ENCODE data around the gene THRSP. TPM values are rescaled to one million over a fixed set of nuclear protein-coding genes. Genes with fewer than 3 reads are reported as not detected.
"Not testable (repeated sequence)": the region's sequence is repeated elsewhere in the genome, so short reads cannot be mapped to it uniquely, and the experiment has no call there.

THRSP gene
- total and polyA plus RNA-seq, 10 of the 15 experiments (the other 5 are each of a cell fraction or from before 2014, with no cell fraction given) = 0.18 TPM; not detected in 9

DNA sequence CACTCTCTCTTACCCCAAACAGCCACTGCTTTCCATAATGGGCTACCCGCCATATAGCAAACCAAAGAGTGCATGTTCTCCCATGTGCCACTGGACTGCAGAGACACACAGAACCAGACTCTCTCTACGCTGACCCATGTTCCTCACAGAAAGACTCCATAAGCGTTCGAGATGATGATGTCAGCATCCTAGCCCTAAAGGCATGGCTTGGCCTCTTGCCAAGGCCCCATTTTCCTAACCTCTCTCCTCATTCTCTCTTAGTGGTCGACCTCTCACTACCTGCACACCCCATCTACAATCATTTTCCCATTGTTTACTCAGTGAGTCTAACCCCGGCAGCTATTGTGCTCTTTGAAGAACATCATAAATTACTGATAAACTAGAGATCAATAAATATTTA is 11.1 kb downstream of the THRSP start (continued):
- no peak for TF ChIP-seq SREBF1 (IDR thresholded peaks at IDR 0.05; ENCODE audit: low read length)

DNA sequence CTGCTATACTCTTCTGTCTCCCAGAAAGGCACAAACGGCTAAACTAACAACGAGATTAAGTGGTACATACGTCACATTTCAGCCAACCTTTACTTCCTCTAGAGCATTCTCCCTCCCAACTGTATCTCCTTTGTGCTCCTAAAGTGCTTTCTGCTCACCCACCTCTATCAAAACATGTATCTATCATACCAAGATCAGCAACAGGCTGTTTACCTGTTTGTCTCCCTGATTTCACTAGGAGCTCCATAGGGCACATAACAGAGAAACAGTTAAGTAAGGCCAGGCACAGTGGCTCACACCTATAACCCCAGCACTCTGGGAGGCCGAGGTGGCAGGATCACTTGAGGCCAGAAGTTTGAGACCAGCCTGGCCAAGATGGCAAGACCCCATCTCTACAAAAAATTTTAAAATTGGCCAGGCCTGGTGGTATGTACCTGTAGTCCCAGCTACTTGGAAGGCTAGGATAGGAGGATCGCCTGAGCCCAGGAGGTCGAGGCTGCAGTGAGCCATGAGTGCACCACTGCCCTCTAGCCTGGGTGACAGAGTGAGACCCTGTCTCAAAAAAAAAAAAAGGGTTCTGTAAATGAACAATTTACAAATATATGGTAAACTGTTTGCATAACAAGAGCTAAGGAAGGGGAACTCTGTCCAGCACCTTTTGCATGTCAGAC is 13.2 kb downstream of the THRSP start:
- Histone ChIP-seq H3K27me3 (replicated peaks in 1 of 2; ENCODE audit: control insufficient read depth in 2 of 2, insufficient read depth in 2 of 2, low read length in 1 of 2) (no peaks in the 10 kb centered on the region), H3K36me3 (ENCODE audit: control insufficient read depth in 2 of 2, insufficient read depth in 2 of 2, low read length in 1 of 2) (peaks cover 0 to 7% of the 10 kb centered on the region in 2 experiments; a peak in 3 of 4 replicates), H4K20me1 (ENCODE audit: control insufficient read depth, insufficient read depth) (peaks cover 7% of the 10 kb centered on the region), H3K4me2 (ENCODE audit: control insufficient read depth, insufficient read depth) (peak overlapping the region; percentile 87), H3K9me3 (replicated peaks; ENCODE audit: control insufficient read depth, insufficient read depth, low read length) (no peaks in the 10 kb centered on the region), H3K4me1 (ENCODE audit: control insufficient read depth, insufficient read depth, low read length) (peaks cover 4% of the 10 kb centered on the region), H3K27ac (ENCODE audit: control insufficient read depth, insufficient read depth) (no peak overlapping the region), H3K9ac (ENCODE audit: control insufficient read depth, insufficient read depth, low read length) (no peak overlapping the region), H3K4me3 (peak overlapping the region; percentile 44; the same call in 1 of the 2 replicates), H2AFZ (ENCODE audit: control insufficient read depth, low read depth, low read length) (no peak overlapping the region), H3K79me2 (ENCODE audit: control insufficient read depth, insufficient read depth, low read length) (peaks cover 51% of the 10 kb centered on the region)
- ChIA-PET POLR2A (interaction anchor here (0.5 to 1.0 kb wide), 3 partner anchors 21 to 385 kb away, joined by 3 to 4 read pairs (median 3); no protein-coding TSS in a partner anchor), CTCF (interaction anchor here (1.1 to 1.6 kb wide), 3 partner anchors 28 to 487 kb away, joined by 3 to 6 read pairs (median 3); no protein-coding TSS in a partner anchor), SMC1A (ENCODE audit: uncharacterized antibody, unreplicated experiment) (interaction anchor here (0.6 to 1.2 kb wide), 3 partner anchors 30 to 304 kb away, joined by 3 to 4 read pairs (median 4); no protein-coding TSS in a partner anchor), RAD21 (ENCODE audit: unreplicated experiment) (no interaction called here)
- intact Hi-C loops (cut with micrococcal nuclease; ENCODE audit: unreplicated experiment) (loop anchor here (5.0 to 10.0 kb wide), 2 partner anchors 348 to 485 kb away; no protein-coding TSS in a partner anchor), in situ Hi-C loops (cut with MboI) (no loop called here)
- TF ChIP-seq TAF1 (IDR thresholded peaks at IDR 0.05; ENCODE audit: borderline replicate concordance, low read depth, low read length) = no peak
- TF ChIP-seq SRF (IDR thresholded peaks at IDR 0.05; ENCODE audit: low read depth in 2 of 2, low read length in 2 of 2) = no peak
- TF ChIP-seq TARDBP (IDR thresholded peaks at IDR 0.05; ENCODE audit: borderline replicate concordance) = no peak
- TF ChIP-seq DPF2 (IDR thresholded peaks at IDR 0.05) = no peak
- no peak for TF ChIP-seq MXI1 (IDR thresholded peaks at IDR 0.05; ENCODE audit: low read depth, low read length)
- TF ChIP-seq, protein P1, sequence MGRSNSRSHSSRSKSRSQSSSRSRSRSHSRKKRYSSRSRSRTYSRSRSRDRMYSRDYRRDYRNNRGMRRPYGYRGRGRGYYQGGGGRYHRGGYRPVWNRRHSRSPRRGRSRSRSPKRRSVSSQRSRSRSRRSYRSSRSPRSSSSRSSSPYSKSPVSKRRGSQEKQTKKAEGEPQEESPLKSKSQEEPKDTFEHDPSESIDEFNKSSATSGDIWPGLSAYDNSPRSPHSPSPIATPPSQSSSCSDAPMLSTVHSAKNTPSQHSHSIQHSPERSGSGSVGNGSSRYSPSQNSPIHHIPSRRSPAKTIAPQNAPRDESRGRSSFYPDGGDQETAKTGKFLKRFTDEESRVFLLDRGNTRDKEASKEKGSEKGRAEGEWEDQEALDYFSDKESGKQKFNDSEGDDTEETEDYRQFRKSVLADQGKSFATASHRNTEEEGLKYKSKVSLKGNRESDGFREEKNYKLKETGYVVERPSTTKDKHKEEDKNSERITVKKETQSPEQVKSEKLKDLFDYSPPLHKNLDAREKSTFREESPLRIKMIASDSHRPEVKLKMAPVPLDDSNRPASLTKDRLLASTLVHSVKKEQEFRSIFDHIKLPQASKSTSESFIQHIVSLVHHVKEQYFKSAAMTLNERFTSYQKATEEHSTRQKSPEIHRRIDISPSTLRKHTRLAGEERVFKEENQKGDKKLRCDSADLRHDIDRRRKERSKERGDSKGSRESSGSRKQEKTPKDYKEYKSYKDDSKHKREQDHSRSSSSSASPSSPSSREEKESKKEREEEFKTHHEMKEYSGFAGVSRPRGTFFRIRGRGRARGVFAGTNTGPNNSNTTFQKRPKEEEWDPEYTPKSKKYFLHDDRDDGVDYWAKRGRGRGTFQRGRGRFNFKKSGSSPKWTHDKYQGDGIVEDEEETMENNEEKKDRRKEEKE (IDR thresholded peaks at IDR 0.05) = no peak
- no peak for TF ChIP-seq LARP7 (IDR thresholded peaks at IDR 0.05)
- no peak for TF ChIP-seq ATF7 (IDR thresholded peaks at IDR 0.05; ENCODE audit: low read depth)
- no peak for TF ChIP-seq CHD1 (IDR thresholded peaks at IDR 0.05; ENCODE audit: low read depth, low read length)
- WGBS (ENCODE audit: insufficient coverage, insufficient replicate concordance, low lambda C conversion rate, missing lambda C conversion rate) = 70% methylated on average over 6 of the region's 6 CpGs
- ATAC-seq = no peak
- no peak for DNase-seq (ENCODE audit: low read depth, low spot score)
- no peak for FAIRE-seq
- BruUV-seq (replicated peaks) = no TSS peak

DNA sequence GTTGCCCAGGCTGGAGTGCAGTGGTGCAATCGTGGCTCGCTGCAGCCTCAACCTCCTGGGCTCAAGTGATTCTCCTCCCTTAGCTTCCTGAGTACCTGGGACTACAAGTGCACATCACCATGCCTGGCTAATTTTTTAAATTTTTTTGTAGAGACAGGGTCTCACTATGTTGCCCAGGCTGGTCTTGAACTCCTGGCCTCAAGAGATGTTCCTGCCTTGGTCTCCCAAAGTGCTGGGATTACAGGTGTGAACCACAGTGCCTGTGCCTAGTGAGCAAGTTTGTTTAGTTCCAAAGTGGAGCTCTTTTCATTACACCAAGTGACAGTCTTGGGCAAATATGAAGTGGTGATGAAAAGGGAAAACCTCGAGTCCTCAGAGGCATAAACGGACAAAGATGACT is 13.9 kb downstream of the THRSP start:
- FAIRE-seq; H3K4me1 ChIP-seq (ENCODE audit: control insufficient read depth, insufficient read depth, low read length); H2AFZ ChIP-seq (ENCODE audit: control insufficient read depth, low read depth, low read length); DNase-seq (ENCODE audit: low read depth, low spot score); in situ Hi-C loops (cut with MboI); H3K36me3 ChIP-seq (ENCODE audit: control insufficient read depth in 2 of 2, insufficient read depth in 2 of 2, low read length in 1 of 2); BruUV-seq (replicated peaks); H3K27ac ChIP-seq (ENCODE audit: control insufficient read depth, insufficient read depth); H3K9me3 ChIP-seq (replicated peaks; ENCODE audit: control insufficient read depth, insufficient read depth, low read length); RAD21 ChIA-PET (ENCODE audit: unreplicated experiment); ATAC-seq; H3K27me3 ChIP-seq (replicated peaks in 1 of 2; ENCODE audit: control insufficient read depth in 2 of 2, insufficient read depth in 2 of 2, low read length in 1 of 2); H4K20me1 ChIP-seq (ENCODE audit: control insufficient read depth, insufficient read depth): not testable (repeated sequence)
- 75% methylated on average over 4 of the region's 4 CpGs for WGBS (ENCODE audit: insufficient coverage, insufficient replicate concordance, low lambda C conversion rate, missing lambda C conversion rate)
- intact Hi-C loops (cut with micrococcal nuclease; ENCODE audit: unreplicated experiment) = loop anchor here (5.0 to 10.0 kb wide), 2 partner anchors 347 to 485 kb away; no protein-coding TSS in a partner anchor
- H3K4me3 ChIP-seq = peak overlapping the region; percentile 74
- peak overlapping the region; percentile 87 for H3K4me2 ChIP-seq (ENCODE audit: control insufficient read depth, insufficient read depth)
- H3K79me2 ChIP-seq (ENCODE audit: control insufficient read depth, insufficient read depth, low read length) = peaks cover 51% of the 10 kb centered on the region
- ChIA-PET SMC1A (ENCODE audit: uncharacterized antibody, unreplicated experiment) (interaction anchor here (0.6 to 3.0 kb wide), 6 partner anchors 31 to 304 kb away, joined by 3 to 21 read pairs (median 4); partner anchors contain the start of gene ALG8), POLR2A (interaction anchor here (0.7 to 1.0 kb wide), 2 partner anchors 20 to 27 kb away, joined by 3 read pairs; no protein-coding TSS in a partner anchor), CTCF (interaction anchor here (0.7 to 1.8 kb wide), 8 partner anchors 9 to 487 kb away, joined by 3 to 7 read pairs (median 4); no protein-coding TSS in a partner anchor)
- peak overlapping the region; percentile 90 for H3K9ac ChIP-seq (ENCODE audit: control insufficient read depth, insufficient read depth, low read length)

All from GM12878 (cell line).